HCT116 (cell line): ENCODE measurements around the gene RAB32.

Source experiments
- ELF1 ChIP-seq: IDR thresholded peaks from 2 replicates; pipeline ENCODE4 v1.6.1; 2012; ENCODE audit warnings: low read depth, borderline replicate concordance
- EZH2 ChIP-seq: fragments of 200-600 bp; sonication (generic); IDR thresholded peaks from 2 replicates; pipeline ENCODE4 v1.6.1; 2017; ENCODE audit warnings: antibody characterized with exemption, mixed run types
- JUND ChIP-seq: IDR thresholded peaks from 2 replicates; pipeline ENCODE4 v1.6.1; 2012
- POLR2A ChIP-seq: IDR thresholded peaks from 2 replicates; pipeline ENCODE4 v1.7.0; 2011; ENCODE audit warnings: borderline replicate concordance; ENCODE audit not compliant: insufficient read depth, insufficient read length; ENCODE audit errors: extremely low read depth
- POLR2AphosphoS5 ChIP-seq: IDR thresholded peaks from 2 replicates; pipeline ENCODE4 v1.6.1; 2011; ENCODE audit warnings: mild to moderate bottlenecking, low read depth, low read length, moderate library complexity
- SIN3A ChIP-seq: IDR thresholded peaks from 2 replicates; pipeline ENCODE4 v1.6.1; 2012; ENCODE audit warnings: low read depth
- SP1 ChIP-seq: IDR thresholded peaks from 2 replicates; pipeline ENCODE4 v1.6.1; 2012; ENCODE audit warnings: low read depth
- YY1 ChIP-seq: IDR thresholded peaks from 2 replicates; pipeline ENCODE4 v1.6.1; 2011; ENCODE audit warnings: low read length, low read depth, moderate library complexity, mild to moderate bottlenecking; ENCODE audit not compliant: insufficient replicate concordance; ENCODE audit errors: extremely low read depth
- ZFX ChIP-seq: fragments of 450-650 bp; IDR thresholded peaks from 2 replicates; pipeline ENCODE4 v1.6.1; 2017
- ZNF274 ChIP-seq: fragments of 200-500 bp; sonication (Bioruptor generic); IDR thresholded peaks from 2 replicates; pipeline ENCODE4 v1.6.1; 2014; ENCODE audit warnings: mild to moderate bottlenecking, low read depth, low read length, inconsistent platforms
- TF ChIP-seq, protein P1 (sequence below), 3 experiments: fragments of 200-600 bp in 1 of 3; sonication (generic) in 1 of 3; IDR thresholded peaks in 2 of 3; conservative IDR thresholded peaks in 1 of 3; 2 replicates each; pipeline ENCODE4 v1.5.1; 2012 to 2017; ENCODE audit warnings: low read depth in 2 of 3, low read length in 2 of 3, antibody characterized with exemption in 1 of 3, borderline replicate concordance in 1 of 3, control low read depth in 1 of 3, mild to moderate bottlenecking in 1 of 3, mixed read lengths in 1 of 3, mixed run types in 1 of 3, moderate library complexity in 1 of 3; ENCODE audit not compliant: insufficient read depth in 1 of 3
- TF ChIP-seq, protein P2 (sequence below): IDR thresholded peaks from 2 replicates; pipeline ENCODE4 v1.6.1; 2012
- TF ChIP-seq, protein P3 (sequence below): IDR thresholded peaks from 2 replicates; pipeline ENCODE4 v1.6.1; 2011; ENCODE audit warnings: mild to moderate bottlenecking, low read length, moderate library complexity; ENCODE audit not compliant: insufficient replicate concordance; ENCODE audit errors: extremely low read depth

DNA sequence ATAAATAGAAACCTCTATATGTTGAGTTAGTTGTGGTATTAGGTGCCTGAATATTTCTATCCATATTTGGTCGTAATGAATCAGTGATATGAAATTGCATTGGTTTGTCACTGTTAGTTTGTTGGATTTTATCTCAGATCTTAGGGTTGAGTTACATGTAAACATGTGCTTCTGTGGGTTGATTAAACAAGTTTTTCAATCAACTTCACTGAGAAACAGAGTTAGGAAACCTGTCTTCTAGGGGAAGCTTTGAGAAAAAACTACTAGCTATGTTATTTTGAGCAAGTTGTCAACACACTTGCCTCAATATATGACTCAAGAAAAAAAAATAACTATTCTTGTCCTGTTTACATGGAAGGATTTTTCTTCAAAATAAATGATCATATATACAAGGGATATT, 40.3 kb downstream of the RAB32 start:
- TF ChIP-seq SIN3A = no peak
- no peak for TF ChIP-seq POLR2AphosphoS5
- no peak for TF ChIP-seq POLR2A
- TF ChIP-seq, protein P1, sequence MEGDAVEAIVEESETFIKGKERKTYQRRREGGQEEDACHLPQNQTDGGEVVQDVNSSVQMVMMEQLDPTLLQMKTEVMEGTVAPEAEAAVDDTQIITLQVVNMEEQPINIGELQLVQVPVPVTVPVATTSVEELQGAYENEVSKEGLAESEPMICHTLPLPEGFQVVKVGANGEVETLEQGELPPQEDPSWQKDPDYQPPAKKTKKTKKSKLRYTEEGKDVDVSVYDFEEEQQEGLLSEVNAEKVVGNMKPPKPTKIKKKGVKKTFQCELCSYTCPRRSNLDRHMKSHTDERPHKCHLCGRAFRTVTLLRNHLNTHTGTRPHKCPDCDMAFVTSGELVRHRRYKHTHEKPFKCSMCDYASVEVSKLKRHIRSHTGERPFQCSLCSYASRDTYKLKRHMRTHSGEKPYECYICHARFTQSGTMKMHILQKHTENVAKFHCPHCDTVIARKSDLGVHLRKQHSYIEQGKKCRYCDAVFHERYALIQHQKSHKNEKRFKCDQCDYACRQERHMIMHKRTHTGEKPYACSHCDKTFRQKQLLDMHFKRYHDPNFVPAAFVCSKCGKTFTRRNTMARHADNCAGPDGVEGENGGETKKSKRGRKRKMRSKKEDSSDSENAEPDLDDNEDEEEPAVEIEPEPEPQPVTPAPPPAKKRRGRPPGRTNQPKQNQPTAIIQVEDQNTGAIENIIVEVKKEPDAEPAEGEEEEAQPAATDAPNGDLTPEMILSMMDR (IDR thresholded peaks at IDR 0.05 in 2 of 3, conservative IDR thresholded peaks at IDR 0.05 in 1 of 3; ENCODE audit: borderline replicate concordance in 1 of 3, insufficient read depth in 1 of 3, low read depth in 2 of 3, low read length in 2 of 3) = no peak
- no peak for TF ChIP-seq YY1
- TF ChIP-seq JUND = no peak
- TF ChIP-seq ZFX = no peak
- no peak for TF ChIP-seq ELF1
- TF ChIP-seq, protein P2, sequence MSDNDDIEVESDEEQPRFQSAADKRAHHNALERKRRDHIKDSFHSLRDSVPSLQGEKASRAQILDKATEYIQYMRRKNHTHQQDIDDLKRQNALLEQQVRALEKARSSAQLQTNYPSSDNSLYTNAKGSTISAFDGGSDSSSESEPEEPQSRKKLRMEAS = no peak
- TF ChIP-seq, protein P3, sequence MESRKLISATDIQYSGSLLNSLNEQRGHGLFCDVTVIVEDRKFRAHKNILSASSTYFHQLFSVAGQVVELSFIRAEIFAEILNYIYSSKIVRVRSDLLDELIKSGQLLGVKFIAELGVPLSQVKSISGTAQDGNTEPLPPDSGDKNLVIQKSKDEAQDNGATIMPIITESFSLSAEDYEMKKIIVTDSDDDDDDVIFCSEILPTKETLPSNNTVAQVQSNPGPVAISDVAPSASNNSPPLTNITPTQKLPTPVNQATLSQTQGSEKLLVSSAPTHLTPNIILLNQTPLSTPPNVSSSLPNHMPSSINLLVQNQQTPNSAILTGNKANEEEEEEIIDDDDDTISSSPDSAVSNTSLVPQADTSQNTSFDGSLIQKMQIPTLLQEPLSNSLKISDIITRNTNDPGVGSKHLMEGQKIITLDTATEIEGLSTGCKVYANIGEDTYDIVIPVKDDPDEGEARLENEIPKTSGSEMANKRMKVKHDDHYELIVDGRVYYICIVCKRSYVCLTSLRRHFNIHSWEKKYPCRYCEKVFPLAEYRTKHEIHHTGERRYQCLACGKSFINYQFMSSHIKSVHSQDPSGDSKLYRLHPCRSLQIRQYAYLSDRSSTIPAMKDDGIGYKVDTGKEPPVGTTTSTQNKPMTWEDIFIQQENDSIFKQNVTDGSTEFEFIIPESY = no peak
- TF ChIP-seq SP1 = no peak
- TF ChIP-seq EZH2 = no peak
- no peak for TF ChIP-seq ZNF274
